Measurements from ENCODE around the gene MME.

Gene MME

GRCh38 chr3:155079746-155080487 lies at the start of gene MME:
MME (plus strand) TSS chr3:155080319; CDS start chr3:155084168, 3,849 bp downstream.
- H3K4me3 ChIP-seq (ENCODE audit: low read length) = peak within 1 kb of the TSS; percentile 43
- peak; percentile 52 for DNase-seq (ENCODE audit: low read depth)
- no peak for TF ChIP-seq CTCF (IDR thresholded peaks at IDR 0.05; ENCODE audit: insufficient read depth, low read depth, low read length, missing control alignments)

GRCh38 chr3:155031186-155031585 lies 48.9 kb upstream of the MME start:
- TF ChIP-seq CTCF (IDR thresholded peaks at IDR 0.05; ENCODE audit: insufficient read depth, low read depth, low read length, missing control alignments) = no peak
- DNase-seq (ENCODE audit: low read depth) = no peak
- no peak overlapping the region for H3K4me3 ChIP-seq (ENCODE audit: low read length)

- no peak for TF ChIP-seq CTCF (IDR thresholded peaks at IDR 0.05; ENCODE audit: insufficient read depth, low read depth, low read length, missing control alignments)
- no peak overlapping the region for H3K4me3 ChIP-seq (ENCODE audit: low read length)
- DNase-seq (ENCODE audit: low read depth) = peak; percentile 8
These were observed 47.2 kb upstream of the MME start for GRCh38 chr3:155032918-155033317.

GRCh38 chr3:155034786-155035185 lies 45.3 kb upstream of the MME start:
- no peak overlapping the region for H3K4me3 ChIP-seq (ENCODE audit: low read length)
- DNase-seq (ENCODE audit: low read depth) = no peak
- no peak for TF ChIP-seq CTCF (IDR thresholded peaks at IDR 0.05; ENCODE audit: insufficient read depth, low read depth, low read length, missing control alignments)

- H3K4me3 ChIP-seq (ENCODE audit: low read length) = no peak overlapping the region
- TF ChIP-seq CTCF (IDR thresholded peaks at IDR 0.05; ENCODE audit: insufficient read depth, low read depth, low read length, missing control alignments) = no peak
- DNase-seq (ENCODE audit: low read depth) = no peak
These were observed 44.6 kb upstream of the MME start for GRCh38 chr3:155035553-155035952.

- no peak for TF ChIP-seq CTCF (IDR thresholded peaks at IDR 0.05; ENCODE audit: insufficient read depth, low read depth, low read length, missing control alignments)
- H3K4me3 ChIP-seq (ENCODE audit: low read length) = no peak overlapping the region
- no peak for DNase-seq (ENCODE audit: low read depth)
These were observed 42.5 kb upstream of the MME start for GRCh38 chr3:155037508-155038202.
